Smooth muscle cell of trachea (primary cell): ENCODE results near the gene MYH7B. TPM values are rescaled to one million over a fixed set of nuclear protein-coding genes. Genes with fewer than 3 reads are reported as not detected.

Experiments
- total RNA-seq: library from RNA; depleted of rRNA; stranded (reverse); fragments of >200 nt; gene quantifications from 2 replicates; pipeline ENCODE4 v1.2.1, GENCODE V29; 2014

MYH7B gene
- total RNA-seq: 0.15 and 0.33 TPM in 2 replicates

DNA sequence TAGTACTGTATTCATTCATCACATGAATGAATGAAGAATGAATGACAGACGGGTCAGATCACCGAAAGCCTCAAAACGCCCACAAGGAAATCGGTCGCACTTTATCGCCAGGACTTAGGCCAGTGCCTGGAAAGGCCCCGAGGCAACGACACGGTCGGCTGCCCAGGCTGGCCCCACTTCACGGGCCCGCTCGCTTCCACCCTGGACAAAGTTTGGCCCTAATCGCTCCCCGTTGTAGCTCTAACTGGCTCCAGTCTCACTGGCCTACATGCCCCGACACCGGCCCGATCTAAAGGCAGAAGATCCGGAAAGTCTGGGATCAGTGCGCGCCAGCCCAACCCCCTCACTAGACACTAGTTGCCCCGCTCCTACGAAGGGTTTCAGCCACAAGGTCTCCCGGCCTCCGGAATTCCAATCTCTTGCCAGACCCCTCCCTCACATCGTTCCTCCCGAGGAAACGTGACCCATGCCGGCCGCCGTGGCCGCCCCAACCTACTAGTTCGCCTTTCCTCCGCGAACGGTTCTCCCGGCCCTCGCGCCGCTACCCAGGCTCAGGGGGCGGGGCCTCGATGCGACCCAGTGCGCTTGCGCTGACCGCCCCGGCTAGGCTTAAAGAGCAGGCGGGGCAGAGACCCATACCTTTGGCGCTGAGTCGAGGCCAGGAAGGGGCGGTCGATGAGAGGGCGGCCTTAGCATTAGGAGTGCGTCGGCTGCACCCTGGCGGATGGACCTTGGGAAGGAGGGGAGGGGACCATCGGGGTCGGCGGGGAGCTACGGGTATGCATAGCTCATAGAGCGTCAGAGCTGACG, at the start of gene MYH7B, which contains the start of gene GSS:
Gene MYH7B, plus strand, starts transcription at position 638 of the 810 bp plus-strand sequence. CDS start 22,138 bp downstream, outside the sequence.
Gene GSS, minus strand, starts transcription at position 576 of the 810 bp plus-strand sequence. CDS start 3,954 bp downstream, outside the sequence.

Other genes with a start within 250 kb of the MYH7B start
- 4.8 and 9.5 TPM in 2 replicates for gene NCOA6, start 130.2 kb upstream of the MYH7B start, total RNA-seq
- 14.4 and 20.7 TPM in 2 replicates for gene GGT7, start 83.0 kb upstream of the MYH7B start, total RNA-seq
- 50.4 and 72.0 TPM in 2 replicates for gene ACSS2, start 79.3 kb upstream of the MYH7B start, total RNA-seq
- 74.6 and 79.8 TPM in 2 replicates for gene GSS, start 62 bp upstream of the MYH7B start, total RNA-seq
- 86.2 and 90.2 TPM in 2 replicates for gene TRPC4AP, start 136.9 kb downstream of the MYH7B start, total RNA-seq
- 46.5 and 82.0 TPM in 2 replicates for gene EDEM2, start 191.5 kb downstream of the MYH7B start, total RNA-seq
- gene PROCR, start 216.2 kb downstream of the MYH7B start, total RNA-seq: 36.4 and 49.1 TPM in 2 replicates